Mucosa of descending colon (tissue), 3 donors: ENCODE results near the gene AGAP6. TPM values are rescaled to one million over a fixed set of nuclear protein-coding genes. Genes with fewer than 3 reads are reported as not detected.
"Not testable (repeated sequence)": the region's sequence is repeated elsewhere in the genome, so short reads cannot be mapped to it uniquely, and the experiment has no call there.

Experiments
- ATAC-seq: fragments of 200-7000 bp; cut with Tn5 transposase; one replicate; pipeline ENCODE4 v1.9.1; 2020; ENCODE audit warnings: mild to moderate bottlenecking, moderate library complexity
- DNase-seq, 3 donors: peaks; one replicate each; pipeline ENCODE4 v3.0.0-alpha.2; 2020
- H3K36me3 ChIP-seq: fragments of 200-600 bp; one replicate; pipeline ENCODE4 v1.8.0; 2021; ENCODE audit warnings: low read depth, mild to moderate bottlenecking
- H3K4me1 ChIP-seq: fragments of 200-600 bp; one replicate; pipeline ENCODE4 v1.8.0; 2021; ENCODE audit warnings: low read depth, mild to moderate bottlenecking
- H3K4me3 ChIP-seq: fragments of 200-600 bp; one replicate; pipeline ENCODE4 v1.8.0; 2021; ENCODE audit warnings: mild to moderate bottlenecking
- H3K9me3 ChIP-seq: fragments of 200-600 bp; one replicate; pipeline ENCODE4 v1.8.0; 2021; ENCODE audit warnings: mild to moderate bottlenecking
- CTCF ChIP-seq: fragments of 200-600 bp; IDR thresholded peaks from one replicate; pipeline ENCODE4 v1.8.0; 2022; ENCODE audit warnings: antibody characterized with exemption, mild to moderate bottlenecking
- intact Hi-C, 2 donors: fragments of 100-400 bp; cut with DNase I in 1 of 2; cut with micrococcal nuclease in 1 of 2; formaldehyde crosslinking; loops; one replicate each; pipeline versions ENCODE4 v1.11.0 to v1.11.1; 2022; cut with DNase I, micrococcal nuclease
- total RNA-seq, 3 donors: library from RNA; stranded (reverse); fragmentation: NEBNext Ultra II Directional in 2 of 3; extraction: Animal tissue kit (Norgen Biotek cat#: 25700) in 2 of 3; gene quantifications; one replicate each; pipeline versions ENCODE4 v1.2.1 to v1.2.4, GENCODE V29; 2021 to 2023
- donor health status: DM: no; HTN: no; CAD: no; lungs with moderate emphysema.
- donor health status: DM: no; HTN: no; CAD: no.
- donor health status: DM: no; HTN: yes; CAD: no.

AGAP6 gene
- total RNA-seq, 3 donors from 2014 or later: 8.7 to 13.7 (median 10.4) TPM

GRCh38 chr10:50014024-50014423, 25.8 kb downstream of the AGAP6 start:
- H3K4me1 ChIP-seq, intact Hi-C loops, ATAC-seq, DNase-seq, H3K9me3 ChIP-seq, H3K36me3 ChIP-seq, H3K4me3 ChIP-seq: not testable (repeated sequence)

DNA sequence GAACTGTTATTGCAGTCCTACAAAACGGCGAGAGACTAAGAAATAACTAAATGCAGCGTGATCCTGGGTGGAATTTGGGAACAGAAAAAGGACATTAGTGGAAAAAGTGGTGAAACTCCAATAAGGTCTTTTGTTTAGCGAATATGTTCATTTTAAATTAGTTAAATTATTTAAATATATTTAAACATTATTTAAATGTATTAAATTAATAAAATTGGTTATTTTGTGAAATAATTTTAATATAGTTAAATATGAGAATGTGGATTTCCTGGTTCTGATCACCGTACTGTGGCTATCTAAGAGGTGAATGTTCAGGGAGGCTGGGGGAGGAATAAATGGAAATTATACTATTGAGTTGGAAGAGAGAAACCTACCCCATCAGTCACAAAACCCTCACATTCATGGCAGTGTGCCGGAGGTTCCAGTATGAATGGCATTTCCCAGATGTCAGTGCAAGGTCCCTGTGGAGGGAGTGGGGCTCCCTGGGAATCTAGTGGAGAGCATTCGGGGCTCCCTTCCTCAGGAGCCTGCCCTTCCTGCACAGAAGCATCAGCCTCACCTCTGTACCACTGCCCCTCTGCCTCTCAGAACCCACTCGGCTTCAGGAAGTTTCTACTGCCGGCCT, 27.5 kb downstream of the AGAP6 start:
- DNase-seq, H3K9me3 ChIP-seq, H3K4me3 ChIP-seq, intact Hi-C loops, ATAC-seq, H3K4me1 ChIP-seq, H3K36me3 ChIP-seq: not testable (repeated sequence)

DNA sequence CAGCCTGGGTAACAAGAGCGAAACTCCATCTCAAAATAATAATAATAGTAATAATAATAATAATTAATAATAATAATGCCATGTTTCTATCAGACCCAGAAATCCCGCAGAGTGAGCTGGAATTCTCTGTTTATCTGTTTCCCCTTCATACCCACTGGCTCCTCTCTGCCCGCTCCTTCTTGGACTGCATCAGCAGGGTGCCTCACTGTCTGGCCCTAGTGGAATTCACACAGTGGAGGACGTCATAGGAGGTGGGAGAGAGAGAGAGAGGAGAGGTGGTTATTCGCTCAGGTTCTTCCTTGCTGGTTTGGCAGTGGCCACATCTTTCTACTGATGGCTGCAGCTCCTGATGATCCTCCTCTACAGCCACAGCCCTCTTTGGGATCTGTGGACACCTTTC, 28.7 kb downstream of the AGAP6 start:
- ATAC-seq, intact Hi-C loops, H3K4me3 ChIP-seq, H3K36me3 ChIP-seq, DNase-seq, H3K4me1 ChIP-seq, H3K9me3 ChIP-seq: not testable (repeated sequence)

GRCh38 chr10:50017646-50018045, 29.4 kb downstream of the AGAP6 start:
- intact Hi-C loops, H3K4me3 ChIP-seq, H3K4me1 ChIP-seq, H3K9me3 ChIP-seq, ATAC-seq, DNase-seq, H3K36me3 ChIP-seq: not testable (repeated sequence)

GRCh38 chr10:50019279-50019678, 31.1 kb downstream of the AGAP6 start:
- H3K4me3 ChIP-seq, DNase-seq, ATAC-seq, H3K9me3 ChIP-seq, H3K4me1 ChIP-seq, intact Hi-C loops, H3K36me3 ChIP-seq: not testable (repeated sequence)

GRCh38 chr10:50020451-50021024, 32.3 kb downstream of the AGAP6 start:
- intact Hi-C loops, DNase-seq, H3K4me1 ChIP-seq, H3K9me3 ChIP-seq, ATAC-seq, H3K36me3 ChIP-seq, H3K4me3 ChIP-seq: not testable (repeated sequence)

GRCh38 chr10:50021646-50022045, 33.4 kb downstream of the AGAP6 start:
- Histone ChIP-seq H3K4me3 (no peak overlapping the region), H3K36me3 (no peaks in the 10 kb centered on the region), H3K9me3 (no peaks in the 10 kb centered on the region), H3K4me1 (no peaks in the 10 kb centered on the region)
- DNase-seq (no peak), ATAC-seq (no peak)
- intact Hi-C loops: no loop called here
- no peak for TF ChIP-seq CTCF

GRCh38 chr10:50024716-50025383, 36.6 kb downstream of the AGAP6 start:
- DNase-seq, H3K36me3 ChIP-seq, intact Hi-C loops, H3K4me1 ChIP-seq, H3K4me3 ChIP-seq, H3K9me3 ChIP-seq, ATAC-seq: not testable (repeated sequence)

DNA sequence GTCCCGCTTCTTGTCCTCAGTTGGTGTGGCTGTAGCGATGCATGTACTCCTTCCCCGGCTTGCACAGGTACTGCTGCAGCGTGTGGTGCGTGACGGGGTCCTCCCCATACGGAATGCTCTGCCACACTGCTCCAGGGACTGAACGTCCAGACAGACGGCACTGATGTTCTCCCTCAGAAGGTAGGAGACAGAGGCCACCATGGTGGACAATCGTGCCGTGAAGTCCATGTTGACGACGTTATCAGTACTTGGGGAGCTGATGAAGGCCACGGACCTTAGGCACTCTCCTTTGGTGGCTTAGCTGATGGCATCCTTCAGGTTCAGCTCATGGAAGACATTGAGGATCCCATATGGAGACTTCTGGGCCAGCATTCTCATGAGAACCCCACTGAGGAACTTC, 37.4 kb downstream of the AGAP6 start:
- Histone ChIP-seq H3K36me3 (no peaks in the 10 kb centered on the region), H3K9me3 (no peaks in the 10 kb centered on the region), H3K4me3 (no peak overlapping the region), H3K4me1 (no peaks in the 10 kb centered on the region)
- DNase-seq (no peak), ATAC-seq (no peak)
- TF ChIP-seq CTCF: no peak
- intact Hi-C loops: no loop called here
